ENCODE measurements around the gene GNLY.

The GNLY gene

GRCh38 chr2:85744741-85745601, 50.8 kb downstream of the GNLY start:
- no peak for DNase-seq (ENCODE audit: low spot score)

GRCh38 chr2:85745619-85746018, 51.5 kb downstream of the GNLY start:
- DNase-seq (ENCODE audit: low spot score) = no peak

GRCh38 chr2:85746321-85747004, 52.3 kb downstream of the GNLY start:
- DNase-seq (ENCODE audit: low spot score) = no peak

- DNase-seq (ENCODE audit: low spot score) = no peak
Measured at GRCh38 chr2:85747441-85747840, 53.3 kb downstream of the GNLY start.

- peak; percentile 63 for DNase-seq (ENCODE audit: low spot score)
Measured at GRCh38 chr2:85748039-85748734, 54.0 kb downstream of the GNLY start.

Measured in left forelimb (tissue), 1 donor.